KOPT-K1 (cell line): ENCODE measurements around the gene COPS7A.

ENCODE experiments used
- H3K27ac ChIP-seq: fragments of 200-600 bp; sonication (generic); 2 replicates; pipeline ENCODE4 v1.5.1; 2016; ENCODE audit warnings: antibody characterized with exemption, mild to moderate bottlenecking, low read depth, low read length; ENCODE audit not compliant: poor library complexity, severe bottlenecking
- H3K36me3 ChIP-seq: fragments of 200-600 bp; sonication (generic); 2 replicates; pipeline ENCODE4 v1.5.1; 2017; ENCODE audit warnings: antibody characterized with exemption, mild to moderate bottlenecking, low read length, moderate library complexity; ENCODE audit not compliant: insufficient read depth
- H3K9me3 ChIP-seq: fragments of 200-600 bp; sonication (generic); 2 replicates; pipeline ENCODE4 v1.5.1; 2017; ENCODE audit warnings: antibody characterized with exemption, low read length, mild to moderate bottlenecking; ENCODE audit not compliant: insufficient read depth, poor library complexity, severe bottlenecking

The COPS7A gene

GRCh38 chr12:6753772-6754356 is 30.0 kb downstream of the COPS7A start:
- H3K27ac ChIP-seq: peak overlapping the region; percentile 81

GRCh38 chr12:6754411-6754810 is 30.6 kb downstream of the COPS7A start:
- no peak overlapping the region for H3K27ac ChIP-seq
- no peaks in the 10 kb centered on the region for H3K9me3 ChIP-seq
- peaks cover 27% of the 10 kb centered on the region for H3K36me3 ChIP-seq

More at GRCh38 chr12:6753772-6754356, 30.0 kb downstream of the COPS7A start:
- Histone ChIP-seq H3K9me3 (no peaks in the 10 kb centered on the region), H3K36me3 (peaks cover 32% of the 10 kb centered on the region)

GRCh38 chr12:6757028-6757690 is 33.3 kb downstream of the COPS7A start:
- Histone ChIP-seq H3K36me3 (no peaks in the 10 kb centered on the region), H3K27ac (no peak overlapping the region), H3K9me3 (no peaks in the 10 kb centered on the region)

- H3K27ac ChIP-seq: no peak overlapping the region
These were observed 34.8 kb downstream of the COPS7A start for GRCh38 chr12:6758506-6759095.

GRCh38 chr12:6759741-6760140 is 35.9 kb downstream of the COPS7A start:
- Histone ChIP-seq H3K27ac (no peak overlapping the region), H3K36me3 (no peaks in the 10 kb centered on the region), H3K9me3 (no peaks in the 10 kb centered on the region)

More at GRCh38 chr12:6758506-6759095, 34.8 kb downstream of the COPS7A start:
- no peaks in the 10 kb centered on the region for H3K9me3 ChIP-seq
- H3K36me3 ChIP-seq: no peaks in the 10 kb centered on the region

- Histone ChIP-seq H3K9me3 (no peaks in the 10 kb centered on the region), H3K36me3 (no peaks in the 10 kb centered on the region), H3K27ac (no peak overlapping the region)
These were observed 39.5 kb downstream of the COPS7A start for GRCh38 chr12:6763380-6763779.

- H3K36me3 ChIP-seq: no peaks in the 10 kb centered on the region
- H3K27ac ChIP-seq: no peak overlapping the region
These were observed 40.4 kb downstream of the COPS7A start for GRCh38 chr12:6764011-6764828.

GRCh38 chr12:6765048-6765633 is 41.3 kb downstream of the COPS7A start:
- no peaks in the 10 kb centered on the region for H3K9me3 ChIP-seq
- H3K36me3 ChIP-seq: no peaks in the 10 kb centered on the region
- H3K27ac ChIP-seq: no peak overlapping the region

More at GRCh38 chr12:6764011-6764828, 40.4 kb downstream of the COPS7A start:
- no peaks in the 10 kb centered on the region for H3K9me3 ChIP-seq

- Histone ChIP-seq H3K9me3 (no peaks in the 10 kb centered on the region), H3K27ac (no peak within 1 kb of the TSS), H3K36me3 (no peaks in the 10 kb centered on the region)
These were observed 42.1 kb downstream of the COPS7A start, which contains the start of gene PTMS for GRCh38 chr12:6765634-6766581. PTMS (plus strand) TSS chr12:6766363; CDS start chr12:6766706, 343 bp downstream.

- Histone ChIP-seq H3K36me3 (no peaks in the 10 kb centered on the region), H3K9me3 (no peaks in the 10 kb centered on the region), H3K27ac (no peak overlapping the region)
These were observed 43.0 kb downstream of the COPS7A start for GRCh38 chr12:6766651-6767349.

GRCh38 chr12:6767353-6768319 is 43.8 kb downstream of the COPS7A start:
- Histone ChIP-seq H3K36me3 (no peaks in the 10 kb centered on the region), H3K27ac (no peak overlapping the region), H3K9me3 (no peaks in the 10 kb centered on the region)

GRCh38 chr12:6768437-6768914 is 44.6 kb downstream of the COPS7A start:
- H3K27ac ChIP-seq: no peak overlapping the region
- H3K36me3 ChIP-seq: no peaks in the 10 kb centered on the region
- no peaks in the 10 kb centered on the region for H3K9me3 ChIP-seq
